ENCODE data around the gene SLC39A9. TPM values are rescaled to one million over a fixed set of nuclear protein-coding genes. Genes with fewer than 3 reads are reported as not detected.

SLC39A9 gene
- polyA plus RNA-seq, 1 donor from 2014 or later: 88.5 TPM

DNA sequence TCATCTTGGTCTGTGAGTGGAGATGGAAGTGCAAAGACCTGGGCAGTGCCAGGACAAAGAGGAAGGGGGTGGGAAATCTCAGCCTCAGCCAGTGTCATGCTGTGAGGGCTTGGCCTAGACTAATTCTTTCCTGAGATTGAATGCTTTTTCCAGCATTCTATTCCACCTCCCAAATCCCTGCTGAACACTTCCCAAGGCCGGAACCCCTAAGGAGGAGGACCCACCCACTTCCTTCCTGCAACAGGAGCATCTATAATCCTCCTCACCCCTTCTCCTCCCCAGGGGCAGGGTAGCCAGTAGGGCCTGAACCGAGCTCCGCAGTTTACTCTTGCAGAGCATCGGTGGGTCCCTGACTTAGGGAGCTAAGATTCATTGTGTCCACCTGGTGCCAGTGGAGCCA lies 89.3 kb downstream of the SLC39A9 start:
- H3K4me2 ChIP-seq (ENCODE audit: low read length): no peak overlapping the region
- H3K4me3 ChIP-seq (ENCODE audit: low read length): no peak overlapping the region
- H3K79me2 ChIP-seq (replicated peaks; ENCODE audit: insufficient read depth, low read length): no peaks in the 10 kb centered on the region
- no peaks in the 10 kb centered on the region for H3K36me3 ChIP-seq (ENCODE audit: insufficient read depth, low read length)
- peaks cover 38% of the 10 kb centered on the region for H3K27me3 ChIP-seq (ENCODE audit: insufficient read depth, low read depth, low read length)
- no peak overlapping the region for H3K27ac ChIP-seq (ENCODE audit: low read length)
- H2AFZ ChIP-seq (ENCODE audit: low read depth, low read length): no peak overlapping the region
- H3K9ac ChIP-seq (ENCODE audit: low read length): no peak overlapping the region
- TF ChIP-seq TAF1 (IDR thresholded peaks at IDR 0.05; ENCODE audit: low read depth) (no peak), EP300 (conservative IDR thresholded peaks at IDR 0.05; ENCODE audit: poor library complexity, severe bottlenecking) (no peak), SMC3 (conservative IDR thresholded peaks at IDR 0.05; ENCODE audit: poor library complexity) (no peak), EZH2 (IDR thresholded peaks at IDR 0.05; ENCODE audit: borderline replicate concordance, insufficient read depth, low read length, poor library complexity, severe bottlenecking) (no peak), POLR2AphosphoS5 (IDR thresholded peaks at IDR 0.05) (no peak), RAD21 (conservative IDR thresholded peaks at IDR 0.05) (no peak), MXI1 (conservative IDR thresholded peaks at IDR 0.05; ENCODE audit: poor library complexity, severe bottlenecking) (no peak)
- TF ChIP-seq, protein P1, sequence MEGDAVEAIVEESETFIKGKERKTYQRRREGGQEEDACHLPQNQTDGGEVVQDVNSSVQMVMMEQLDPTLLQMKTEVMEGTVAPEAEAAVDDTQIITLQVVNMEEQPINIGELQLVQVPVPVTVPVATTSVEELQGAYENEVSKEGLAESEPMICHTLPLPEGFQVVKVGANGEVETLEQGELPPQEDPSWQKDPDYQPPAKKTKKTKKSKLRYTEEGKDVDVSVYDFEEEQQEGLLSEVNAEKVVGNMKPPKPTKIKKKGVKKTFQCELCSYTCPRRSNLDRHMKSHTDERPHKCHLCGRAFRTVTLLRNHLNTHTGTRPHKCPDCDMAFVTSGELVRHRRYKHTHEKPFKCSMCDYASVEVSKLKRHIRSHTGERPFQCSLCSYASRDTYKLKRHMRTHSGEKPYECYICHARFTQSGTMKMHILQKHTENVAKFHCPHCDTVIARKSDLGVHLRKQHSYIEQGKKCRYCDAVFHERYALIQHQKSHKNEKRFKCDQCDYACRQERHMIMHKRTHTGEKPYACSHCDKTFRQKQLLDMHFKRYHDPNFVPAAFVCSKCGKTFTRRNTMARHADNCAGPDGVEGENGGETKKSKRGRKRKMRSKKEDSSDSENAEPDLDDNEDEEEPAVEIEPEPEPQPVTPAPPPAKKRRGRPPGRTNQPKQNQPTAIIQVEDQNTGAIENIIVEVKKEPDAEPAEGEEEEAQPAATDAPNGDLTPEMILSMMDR (IDR thresholded peaks at IDR 0.05; ENCODE audit: poor library complexity, severe bottlenecking): no peak
- TF ChIP-seq, protein P2, sequence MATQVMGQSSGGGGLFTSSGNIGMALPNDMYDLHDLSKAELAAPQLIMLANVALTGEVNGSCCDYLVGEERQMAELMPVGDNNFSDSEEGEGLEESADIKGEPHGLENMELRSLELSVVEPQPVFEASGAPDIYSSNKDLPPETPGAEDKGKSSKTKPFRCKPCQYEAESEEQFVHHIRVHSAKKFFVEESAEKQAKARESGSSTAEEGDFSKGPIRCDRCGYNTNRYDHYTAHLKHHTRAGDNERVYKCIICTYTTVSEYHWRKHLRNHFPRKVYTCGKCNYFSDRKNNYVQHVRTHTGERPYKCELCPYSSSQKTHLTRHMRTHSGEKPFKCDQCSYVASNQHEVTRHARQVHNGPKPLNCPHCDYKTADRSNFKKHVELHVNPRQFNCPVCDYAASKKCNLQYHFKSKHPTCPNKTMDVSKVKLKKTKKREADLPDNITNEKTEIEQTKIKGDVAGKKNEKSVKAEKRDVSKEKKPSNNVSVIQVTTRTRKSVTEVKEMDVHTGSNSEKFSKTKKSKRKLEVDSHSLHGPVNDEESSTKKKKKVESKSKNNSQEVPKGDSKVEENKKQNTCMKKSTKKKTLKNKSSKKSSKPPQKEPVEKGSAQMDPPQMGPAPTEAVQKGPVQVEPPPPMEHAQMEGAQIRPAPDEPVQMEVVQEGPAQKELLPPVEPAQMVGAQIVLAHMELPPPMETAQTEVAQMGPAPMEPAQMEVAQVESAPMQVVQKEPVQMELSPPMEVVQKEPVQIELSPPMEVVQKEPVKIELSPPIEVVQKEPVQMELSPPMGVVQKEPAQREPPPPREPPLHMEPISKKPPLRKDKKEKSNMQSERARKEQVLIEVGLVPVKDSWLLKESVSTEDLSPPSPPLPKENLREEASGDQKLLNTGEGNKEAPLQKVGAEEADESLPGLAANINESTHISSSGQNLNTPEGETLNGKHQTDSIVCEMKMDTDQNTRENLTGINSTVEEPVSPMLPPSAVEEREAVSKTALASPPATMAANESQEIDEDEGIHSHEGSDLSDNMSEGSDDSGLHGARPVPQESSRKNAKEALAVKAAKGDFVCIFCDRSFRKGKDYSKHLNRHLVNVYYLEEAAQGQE (IDR thresholded peaks at IDR 0.05; ENCODE audit: borderline replicate concordance): no peak
- no peaks in the 10 kb centered on the region for H3K9me3 ChIP-seq (ENCODE audit: low read length)
- no peaks in the 10 kb centered on the region for H3K9me2 ChIP-seq (ENCODE audit: insufficient read depth, low read length)
- no peaks in the 10 kb centered on the region for H4K20me1 ChIP-seq (ENCODE audit: insufficient read depth)
- no peaks in the 10 kb centered on the region for H3F3A ChIP-seq (ENCODE audit: insufficient read depth, low read length, poor library complexity, severe bottlenecking)

DNA sequence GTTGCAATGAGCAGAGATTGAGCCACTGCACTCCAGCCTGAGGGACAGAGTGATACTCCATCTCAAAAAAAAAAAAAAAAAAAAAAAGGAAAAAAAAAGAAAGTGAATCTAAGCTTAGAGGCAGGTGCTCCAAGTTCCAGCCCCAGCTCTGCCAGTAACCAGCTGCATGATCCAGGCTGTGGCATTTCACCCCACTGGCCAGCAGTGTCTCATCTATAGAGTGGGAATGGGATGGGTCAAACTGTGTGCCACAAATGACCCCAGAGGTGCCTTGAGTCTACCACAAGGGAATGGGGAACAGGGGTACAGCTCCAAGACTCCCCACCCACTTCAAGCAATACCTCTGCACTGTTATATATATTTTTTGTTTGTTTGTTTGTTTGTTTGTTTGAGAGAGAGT lies 91.0 kb downstream of the SLC39A9 start:
- H3F3A ChIP-seq (ENCODE audit: insufficient read depth, low read length, poor library complexity, severe bottlenecking): no peaks in the 10 kb centered on the region
- no peaks in the 10 kb centered on the region for H3K79me2 ChIP-seq (replicated peaks; ENCODE audit: insufficient read depth, low read length)
- TF ChIP-seq RAD21 (conservative IDR thresholded peaks at IDR 0.05) (no peak), POLR2AphosphoS5 (IDR thresholded peaks at IDR 0.05) (no peak), MXI1 (conservative IDR thresholded peaks at IDR 0.05; ENCODE audit: poor library complexity, severe bottlenecking) (no peak)
- TF ChIP-seq, protein P2 (IDR thresholded peaks at IDR 0.05; ENCODE audit: borderline replicate concordance): no peak
- H3K4me3 ChIP-seq (ENCODE audit: low read length): no peak overlapping the region
- H3K27me3 ChIP-seq (ENCODE audit: insufficient read depth, low read depth, low read length): peaks cover 21% of the 10 kb centered on the region
- no peaks in the 10 kb centered on the region for H3K9me3 ChIP-seq (ENCODE audit: low read length)
- H4K20me1 ChIP-seq (ENCODE audit: insufficient read depth): no peaks in the 10 kb centered on the region
- no peaks in the 10 kb centered on the region for H3K9me2 ChIP-seq (ENCODE audit: insufficient read depth, low read length)
- no peak overlapping the region for H2AFZ ChIP-seq (ENCODE audit: low read depth, low read length)
- H3K9ac ChIP-seq (ENCODE audit: low read length): no peak overlapping the region
- no peak overlapping the region for H3K4me2 ChIP-seq (ENCODE audit: low read length)
- H3K27ac ChIP-seq (ENCODE audit: low read length): no peak overlapping the region
- no peaks in the 10 kb centered on the region for H3K36me3 ChIP-seq (ENCODE audit: insufficient read depth, low read length)
